Measurements from ENCODE around the gene SMYD4. TPM values are rescaled to one million over a fixed set of nuclear protein-coding genes. Genes with fewer than 3 reads are reported as not detected.

SMYD4 gene
- total RNA-seq, 1 donor, result 10.1 TPM

- Histone ChIP-seq H3K27me3 (ENCODE audit: insufficient read depth, low read length) (no peaks in the 10 kb centered on the region), H3K4me1 (ENCODE audit: insufficient read depth, low read length) (peaks cover 29% of the 10 kb centered on the region), H3K36me3 (ENCODE audit: insufficient read depth, low read length) (no peaks in the 10 kb centered on the region), H4K20me1 (ENCODE audit: insufficient read depth, low read length) (no peaks in the 10 kb centered on the region), H3K27ac (ENCODE audit: low read depth, low read length) (peak overlapping the region; percentile 78), H3K4me2 (ENCODE audit: insufficient read depth, low read length) (peak overlapping the region; percentile 89), H3K4me3 (ENCODE audit: insufficient read depth, low read length) (peak overlapping the region; percentile 71), H3K79me2 (ENCODE audit: insufficient read depth, low read length) (no peaks in the 10 kb centered on the region), H3K9me3 (ENCODE audit: low read depth, low read length) (no peaks in the 10 kb centered on the region), H2AFZ (ENCODE audit: low read length) (peak overlapping the region; percentile 88)
- no peak for TF ChIP-seq CTCF (IDR thresholded peaks at IDR 0.05; ENCODE audit: extremely low read depth, low read depth, low read length)
- DNase-seq (ENCODE audit: insufficient read length, low spot score, missing footprints), result peak; percentile 94
Observed at GRCh38 chr17:1762901-1763898, 66.5 kb downstream of the SMYD4 start.

- H3K4me1 ChIP-seq (ENCODE audit: insufficient read depth, low read length), result peaks cover 29% of the 10 kb centered on the region
- no peaks in the 10 kb centered on the region for H3K9me3 ChIP-seq (ENCODE audit: low read depth, low read length)
- no peaks in the 10 kb centered on the region for H3K79me2 ChIP-seq (ENCODE audit: insufficient read depth, low read length)
- no peaks in the 10 kb centered on the region for H4K20me1 ChIP-seq (ENCODE audit: insufficient read depth, low read length)
- peak overlapping the region; percentile 89 for H3K4me2 ChIP-seq (ENCODE audit: insufficient read depth, low read length)
- H3K27me3 ChIP-seq (ENCODE audit: insufficient read depth, low read length), result no peaks in the 10 kb centered on the region
- peak overlapping the region; percentile 88 for H2AFZ ChIP-seq (ENCODE audit: low read length)
- peak overlapping the region; percentile 78 for H3K27ac ChIP-seq (ENCODE audit: low read depth, low read length)
- TF ChIP-seq CTCF (IDR thresholded peaks at IDR 0.05; ENCODE audit: extremely low read depth, low read depth, low read length), result no peak
- peak; percentile 86 for DNase-seq (ENCODE audit: insufficient read length, low spot score, missing footprints)
- peak overlapping the region; percentile 71 for H3K4me3 ChIP-seq (ENCODE audit: insufficient read depth, low read length)
- H3K36me3 ChIP-seq (ENCODE audit: insufficient read depth, low read length), result no peaks in the 10 kb centered on the region
Observed at GRCh38 chr17:1762233-1762900, 67.3 kb downstream of the SMYD4 start.

GRCh38 chr17:1759529-1759928 is 70.2 kb downstream of the SMYD4 start:
- Histone ChIP-seq H3K4me1 (ENCODE audit: insufficient read depth, low read length) (peaks cover 28% of the 10 kb centered on the region), H3K79me2 (ENCODE audit: insufficient read depth, low read length) (no peaks in the 10 kb centered on the region), H3K4me2 (ENCODE audit: insufficient read depth, low read length) (no peak overlapping the region), H3K27ac (ENCODE audit: low read depth, low read length) (no peak overlapping the region), H3K4me3 (ENCODE audit: insufficient read depth, low read length) (no peak overlapping the region), H3K27me3 (ENCODE audit: insufficient read depth, low read length) (no peaks in the 10 kb centered on the region), H3K36me3 (ENCODE audit: insufficient read depth, low read length) (no peaks in the 10 kb centered on the region), H3K9me3 (ENCODE audit: low read depth, low read length) (no peaks in the 10 kb centered on the region), H2AFZ (ENCODE audit: low read length) (no peak overlapping the region), H4K20me1 (ENCODE audit: insufficient read depth, low read length) (no peaks in the 10 kb centered on the region)
- peak; percentile 22 for DNase-seq (ENCODE audit: insufficient read length, low spot score, missing footprints)
- no peak for TF ChIP-seq CTCF (IDR thresholded peaks at IDR 0.05; ENCODE audit: extremely low read depth, low read depth, low read length)

GRCh38 chr17:1758807-1759206 is 70.9 kb downstream of the SMYD4 start:
- Histone ChIP-seq H3K36me3 (ENCODE audit: insufficient read depth, low read length) (no peaks in the 10 kb centered on the region), H3K27ac (ENCODE audit: low read depth, low read length) (no peak overlapping the region), H2AFZ (ENCODE audit: low read length) (no peak overlapping the region), H3K4me2 (ENCODE audit: insufficient read depth, low read length) (no peak overlapping the region), H3K4me3 (ENCODE audit: insufficient read depth, low read length) (no peak overlapping the region), H3K27me3 (ENCODE audit: insufficient read depth, low read length) (peaks cover 1% of the 10 kb centered on the region), H3K9me3 (ENCODE audit: low read depth, low read length) (no peaks in the 10 kb centered on the region), H3K79me2 (ENCODE audit: insufficient read depth, low read length) (no peaks in the 10 kb centered on the region), H3K4me1 (ENCODE audit: insufficient read depth, low read length) (peaks cover 20% of the 10 kb centered on the region), H4K20me1 (ENCODE audit: insufficient read depth, low read length) (no peaks in the 10 kb centered on the region)
- peak; percentile 59 for DNase-seq (ENCODE audit: insufficient read length, low spot score, missing footprints)
- no peak for TF ChIP-seq CTCF (IDR thresholded peaks at IDR 0.05; ENCODE audit: extremely low read depth, low read depth, low read length)

Measured in osteoblast (primary cell).